Spleen (tissue), 7 donors: ENCODE measurements around the gene HBZ.
"Not testable (repeated sequence)": the region's sequence is repeated elsewhere in the genome, so short reads cannot be mapped to it uniquely, and the experiment has no call there.

Experiments
- POLR2A ChIP-seq, 3 donors: fragments of 450-650 bp; IDR thresholded peaks; one replicate each; pipeline ENCODE4 v1.5.1; 2017; ENCODE audit warnings: antibody characterized with exemption in 3 of 3, mild to moderate bottlenecking in 1 of 3
- POLR2AphosphoS5 ChIP-seq, 3 donors: sonication (generic); formaldehyde crosslinking; IDR thresholded peaks; one replicate each; pipeline ENCODE4 v1.5.1; 2017; ENCODE audit warnings: antibody characterized with exemption in 3 of 3
- TF ChIP-seq, protein P1 (sequence below), 11 experiments: fragments of 200-600 bp in 7 of 11; fragments of 450-650 bp in 4 of 11; sonication (generic) in 4 of 11; IDR thresholded peaks in 8 of 11; conservative IDR thresholded peaks in 3 of 11; 1 replicate in 7 of 11; 2 replicates in 4 of 11; pipeline versions ENCODE4 v1.4.0 to v1.8.0; 2016 to 2021; ENCODE audit warnings: antibody characterized with exemption in 11 of 11, inconsistent platforms in 4 of 11, mild to moderate bottlenecking in 1 of 11
- donor health status: DM: no; HTN: no; CAD: no; lungs with moderate emphysema.
- donor health status: DM: no; HTN: no; CAD: no.
- donor health status: DM: no; HTN: no; CAD: no.

DNA sequence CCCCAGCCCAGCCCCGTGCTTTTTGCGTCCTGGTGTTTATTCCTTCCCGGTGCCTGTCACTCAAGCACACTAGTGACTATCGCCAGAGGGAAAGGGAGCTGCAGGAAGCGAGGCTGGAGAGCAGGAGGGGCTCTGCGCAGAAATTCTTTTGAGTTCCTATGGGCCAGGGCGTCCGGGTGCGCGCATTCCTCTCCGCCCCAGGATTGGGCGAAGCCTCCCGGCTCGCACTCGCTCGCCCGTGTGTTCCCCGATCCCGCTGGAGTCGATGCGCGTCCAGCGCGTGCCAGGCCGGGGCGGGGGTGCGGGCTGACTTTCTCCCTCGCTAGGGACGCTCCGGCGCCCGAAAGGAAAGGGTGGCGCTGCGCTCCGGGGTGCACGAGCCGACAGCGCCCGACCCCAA is 23.6 kb downstream of the HBZ start:
- TF ChIP-seq, protein P1, sequence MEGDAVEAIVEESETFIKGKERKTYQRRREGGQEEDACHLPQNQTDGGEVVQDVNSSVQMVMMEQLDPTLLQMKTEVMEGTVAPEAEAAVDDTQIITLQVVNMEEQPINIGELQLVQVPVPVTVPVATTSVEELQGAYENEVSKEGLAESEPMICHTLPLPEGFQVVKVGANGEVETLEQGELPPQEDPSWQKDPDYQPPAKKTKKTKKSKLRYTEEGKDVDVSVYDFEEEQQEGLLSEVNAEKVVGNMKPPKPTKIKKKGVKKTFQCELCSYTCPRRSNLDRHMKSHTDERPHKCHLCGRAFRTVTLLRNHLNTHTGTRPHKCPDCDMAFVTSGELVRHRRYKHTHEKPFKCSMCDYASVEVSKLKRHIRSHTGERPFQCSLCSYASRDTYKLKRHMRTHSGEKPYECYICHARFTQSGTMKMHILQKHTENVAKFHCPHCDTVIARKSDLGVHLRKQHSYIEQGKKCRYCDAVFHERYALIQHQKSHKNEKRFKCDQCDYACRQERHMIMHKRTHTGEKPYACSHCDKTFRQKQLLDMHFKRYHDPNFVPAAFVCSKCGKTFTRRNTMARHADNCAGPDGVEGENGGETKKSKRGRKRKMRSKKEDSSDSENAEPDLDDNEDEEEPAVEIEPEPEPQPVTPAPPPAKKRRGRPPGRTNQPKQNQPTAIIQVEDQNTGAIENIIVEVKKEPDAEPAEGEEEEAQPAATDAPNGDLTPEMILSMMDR (IDR thresholded peaks at IDR 0.05 in 8 of 11, conservative IDR thresholded peaks at IDR 0.05 in 3 of 11), result not testable (repeated sequence)
- not testable (repeated sequence) for TF ChIP-seq POLR2A, POLR2AphosphoS5 (IDR thresholded peaks at IDR 0.05)
